NOMO-1 treated with DMSO at 0.1 percent for 48 hours (cell line): ENCODE results near the gene SLCO4A1.

ENCODE experiments used
- DNase-seq: peaks from one replicate; lab custom pipeline; 2025; ENCODE audit not compliant: unreplicated experiment; lab: John Stamatoyannopoulos, UW

Gene SLCO4A1

DNA sequence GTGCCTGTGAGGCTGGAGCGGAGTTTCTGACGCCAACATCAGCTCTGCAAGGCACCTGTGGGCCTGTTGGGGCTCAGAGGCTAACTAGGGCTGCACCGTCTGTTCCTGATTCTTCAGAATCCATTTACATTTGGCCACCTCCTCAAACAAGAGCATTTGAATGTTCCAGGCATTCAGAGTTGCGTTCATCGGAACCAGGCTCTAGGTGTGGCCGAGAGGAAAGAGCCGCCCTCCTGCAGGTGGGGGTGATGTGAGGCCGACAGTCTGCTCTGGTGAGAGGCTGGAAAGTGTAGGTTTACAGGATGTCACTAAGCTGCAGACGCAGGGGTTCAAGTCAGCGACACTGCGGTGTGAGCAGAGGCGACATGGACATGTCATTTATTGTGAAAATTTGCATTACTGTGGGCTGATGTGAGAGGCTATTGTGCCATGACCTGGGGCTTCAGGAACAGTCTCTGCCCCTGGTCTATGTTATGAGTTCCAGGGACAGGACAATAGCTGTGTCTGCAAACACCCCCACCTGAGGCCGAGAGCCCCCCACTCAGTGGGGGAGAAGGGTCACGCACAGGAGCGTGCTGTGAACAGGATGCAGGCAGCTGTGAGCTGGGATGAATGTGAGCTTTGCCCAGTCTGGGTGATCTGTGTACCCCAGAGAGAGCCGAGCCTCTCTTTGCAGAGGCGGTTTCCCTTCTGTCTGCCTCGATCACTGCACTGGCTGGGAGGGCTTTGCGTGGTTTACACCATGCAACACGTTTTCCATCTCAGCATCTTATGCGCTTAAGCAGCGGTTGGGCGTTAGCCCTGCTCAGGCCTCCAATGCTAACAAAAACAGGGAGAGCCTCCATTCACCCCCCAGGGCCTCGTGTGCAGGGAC, 21.1 kb downstream of the SLCO4A1 start:
- DNase-seq, result no peak

DNA sequence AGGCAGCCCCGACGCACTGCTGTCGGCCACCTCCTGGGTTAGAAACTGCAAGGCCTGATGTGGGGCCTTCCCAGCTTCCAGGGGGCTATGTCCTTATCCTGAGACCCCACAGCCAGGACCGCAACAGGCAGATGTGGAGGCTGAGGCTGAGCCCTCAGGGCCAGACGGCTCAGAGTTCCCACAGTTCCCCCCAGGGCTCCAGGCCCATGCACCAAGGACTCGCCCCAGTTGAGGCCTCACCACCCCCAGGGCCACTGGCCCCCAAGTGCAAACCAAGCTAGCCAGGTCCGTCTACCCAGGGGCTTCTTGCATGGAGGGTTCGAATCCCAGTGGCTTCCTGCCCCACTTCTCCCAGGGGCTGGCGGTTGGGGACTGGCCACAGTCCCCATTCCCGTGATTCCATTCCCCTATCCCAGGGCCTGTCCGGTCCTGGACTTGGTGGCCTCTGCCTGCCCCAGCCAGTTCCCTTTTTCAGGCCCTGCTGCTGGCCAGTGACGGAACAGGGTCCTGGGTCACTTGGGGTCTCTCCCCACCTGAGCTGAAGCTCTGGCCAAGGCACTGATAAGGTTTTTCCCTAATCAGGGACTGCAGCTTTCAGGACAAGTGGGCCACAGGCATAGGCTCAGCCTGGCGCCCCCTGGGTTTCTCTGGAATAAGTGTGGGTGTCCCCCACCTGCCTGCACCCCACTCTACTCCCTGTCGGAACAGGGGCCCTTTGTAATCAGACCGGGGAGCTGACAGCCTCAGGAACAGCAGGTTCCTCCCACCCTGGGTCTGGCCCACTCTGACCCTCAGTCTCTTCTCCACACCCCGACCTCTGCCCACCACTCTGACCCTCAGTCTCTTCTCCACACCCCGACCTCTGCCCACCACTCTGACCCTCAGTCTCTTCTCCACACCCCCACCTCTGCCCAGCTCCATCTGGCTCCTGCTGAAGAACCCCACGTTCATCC, 22.0 kb downstream of the SLCO4A1 start:
- DNase-seq, result no peak

DNA sequence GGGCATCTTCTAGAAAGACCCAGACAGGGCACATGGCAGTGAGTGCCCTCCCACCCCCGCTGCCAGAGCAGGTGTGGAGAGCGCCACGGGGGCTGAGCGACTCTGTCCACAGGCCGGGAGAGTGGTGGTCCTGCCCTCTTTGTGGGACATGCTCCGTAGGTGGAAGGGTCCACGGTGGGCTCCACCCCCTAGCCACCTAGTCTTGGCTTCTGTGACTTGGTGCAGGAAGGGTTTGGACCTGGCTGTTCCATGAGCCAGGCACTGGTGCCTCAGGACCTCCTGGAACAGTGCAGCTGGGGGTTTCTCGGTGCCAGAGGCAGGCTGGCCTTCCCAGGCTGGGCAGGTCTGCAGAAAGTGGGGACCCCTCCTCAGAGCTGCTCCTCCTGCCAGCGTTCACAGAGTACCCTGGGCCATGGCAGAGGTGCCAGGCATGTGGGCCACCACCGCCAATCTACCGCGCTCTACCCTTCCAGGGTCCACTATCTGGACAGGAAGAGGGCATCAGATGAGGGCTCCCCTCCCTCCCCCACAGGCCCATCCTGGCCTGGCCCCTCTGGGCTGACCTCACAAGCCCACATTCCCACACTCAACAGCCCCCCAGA, 23.0 kb downstream of the SLCO4A1 start:
- no peak for DNase-seq

DNA sequence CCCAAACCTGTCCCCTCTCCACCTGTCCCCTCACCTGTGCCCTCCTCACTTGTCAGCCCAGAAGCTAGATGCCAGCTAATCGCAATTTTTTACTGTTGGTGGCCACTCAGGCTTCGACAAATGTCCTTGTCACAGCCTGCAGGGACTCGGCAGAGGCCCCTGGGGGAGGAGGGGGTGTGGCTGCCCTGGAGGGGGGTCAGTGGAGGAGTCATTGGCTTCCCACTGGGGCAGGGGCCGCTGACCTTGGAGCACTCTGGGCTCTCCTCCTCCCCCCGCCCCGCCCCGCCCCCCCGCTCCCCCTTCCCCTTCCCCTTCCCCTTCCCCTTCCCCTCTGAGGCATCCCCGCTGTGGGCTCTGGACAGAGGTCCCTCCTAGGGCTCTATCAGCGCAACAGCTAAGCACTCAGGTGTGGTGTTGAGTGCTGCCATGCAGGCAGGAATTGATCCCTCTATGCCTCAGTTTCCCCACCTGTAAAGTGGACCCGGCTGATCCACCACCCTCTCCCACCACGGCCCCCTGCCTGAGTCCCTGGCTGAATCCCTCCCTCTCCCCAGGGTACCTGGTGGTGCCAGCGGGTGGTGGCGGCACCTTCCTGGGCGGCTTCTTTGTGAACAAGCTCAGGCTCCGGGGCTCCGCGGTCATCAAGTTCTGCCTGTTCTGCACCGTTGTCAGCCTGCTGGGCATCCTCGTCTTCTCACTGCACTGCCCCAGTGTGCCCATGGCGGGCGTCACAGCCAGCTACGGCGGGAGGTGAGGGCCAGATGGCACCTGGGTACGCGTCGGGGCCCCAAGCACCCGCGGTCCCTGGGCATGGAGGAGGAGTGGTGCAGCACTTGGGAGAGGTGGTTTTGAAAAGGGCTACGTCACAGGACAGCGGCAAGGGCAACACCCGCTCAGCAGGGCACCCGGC, 23.8 kb downstream of the SLCO4A1 start:
- no peak for DNase-seq

DNA sequence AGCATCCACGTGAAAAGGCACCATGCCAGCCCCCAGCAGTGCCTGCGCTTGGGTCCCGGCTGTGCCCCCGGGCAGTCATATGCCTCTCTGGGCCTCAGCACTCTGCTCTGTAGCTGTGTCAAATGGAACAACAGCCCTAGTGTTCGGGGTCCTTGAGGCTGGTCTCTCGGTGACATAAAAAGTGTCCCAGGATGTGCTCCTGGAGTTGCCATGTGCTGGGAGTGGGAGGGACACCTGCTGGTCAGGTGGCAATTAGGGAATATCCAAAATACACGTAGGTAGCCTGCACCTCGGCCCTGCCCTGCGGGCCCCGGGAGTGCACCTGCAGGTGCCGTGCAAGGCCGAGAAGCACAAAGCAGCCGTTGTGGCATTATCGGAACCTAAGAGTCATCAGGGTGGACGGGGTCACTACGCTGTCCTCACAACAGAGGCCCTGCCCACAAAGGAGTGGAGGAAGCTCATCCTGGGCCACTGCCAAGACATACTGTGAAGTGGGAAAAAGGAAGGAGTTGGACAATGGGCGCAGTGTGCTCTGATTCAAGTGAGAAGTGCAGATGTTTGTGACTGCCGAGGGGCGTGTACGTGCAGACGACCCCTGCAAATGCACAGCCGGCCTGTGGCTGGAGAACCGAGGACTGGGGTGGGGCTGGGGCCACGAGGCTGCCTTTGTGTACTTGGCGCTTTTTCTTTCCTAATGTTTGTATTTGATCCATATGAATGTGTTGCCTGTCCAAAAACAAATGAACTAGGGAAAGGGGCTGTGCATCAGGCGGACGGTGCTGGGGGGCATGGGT, 24.6 kb downstream of the SLCO4A1 start:
- no peak for DNase-seq

DNA sequence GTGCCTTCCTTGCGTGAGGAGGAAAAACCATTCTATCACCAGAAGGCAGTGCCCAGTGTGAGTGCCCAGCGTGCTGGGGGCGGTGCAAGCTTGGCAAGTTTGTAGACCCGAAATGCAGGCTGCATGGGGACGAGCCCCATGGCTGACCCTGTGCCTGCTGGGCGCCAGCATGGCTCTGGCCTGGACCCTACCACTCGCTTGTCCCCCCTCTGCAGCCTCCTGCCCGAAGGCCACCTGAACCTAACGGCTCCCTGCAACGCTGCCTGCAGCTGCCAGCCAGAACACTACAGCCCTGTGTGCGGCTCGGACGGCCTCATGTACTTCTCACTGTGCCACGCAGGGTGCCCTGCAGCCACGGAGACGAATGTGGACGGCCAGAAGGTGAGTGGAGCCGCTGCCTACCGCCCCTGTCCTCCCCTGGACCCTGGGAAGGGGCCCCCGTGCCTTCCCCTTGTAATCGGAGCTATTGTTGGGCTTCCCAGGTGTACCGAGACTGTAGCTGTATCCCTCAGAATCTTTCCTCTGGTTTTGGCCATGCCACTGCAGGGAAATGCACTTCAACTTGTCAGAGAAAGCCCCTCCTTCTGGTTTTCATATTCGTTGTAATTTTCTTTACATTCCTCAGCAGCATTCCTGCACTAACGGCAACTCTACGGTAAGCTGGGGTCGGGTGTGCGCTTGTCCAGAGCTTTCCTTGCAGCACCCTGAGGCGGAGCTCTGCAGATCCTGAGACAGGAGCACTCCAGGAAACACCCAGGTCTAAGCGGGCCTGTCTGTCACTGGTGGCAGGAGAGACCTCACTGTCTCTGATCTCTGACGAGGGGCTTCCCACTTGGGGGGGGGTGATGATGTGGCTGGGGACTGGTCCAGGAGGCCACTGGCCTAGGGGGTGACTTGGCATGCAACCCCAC, 25.5 kb downstream of the SLCO4A1 start:
- DNase-seq, result no peak

DNA sequence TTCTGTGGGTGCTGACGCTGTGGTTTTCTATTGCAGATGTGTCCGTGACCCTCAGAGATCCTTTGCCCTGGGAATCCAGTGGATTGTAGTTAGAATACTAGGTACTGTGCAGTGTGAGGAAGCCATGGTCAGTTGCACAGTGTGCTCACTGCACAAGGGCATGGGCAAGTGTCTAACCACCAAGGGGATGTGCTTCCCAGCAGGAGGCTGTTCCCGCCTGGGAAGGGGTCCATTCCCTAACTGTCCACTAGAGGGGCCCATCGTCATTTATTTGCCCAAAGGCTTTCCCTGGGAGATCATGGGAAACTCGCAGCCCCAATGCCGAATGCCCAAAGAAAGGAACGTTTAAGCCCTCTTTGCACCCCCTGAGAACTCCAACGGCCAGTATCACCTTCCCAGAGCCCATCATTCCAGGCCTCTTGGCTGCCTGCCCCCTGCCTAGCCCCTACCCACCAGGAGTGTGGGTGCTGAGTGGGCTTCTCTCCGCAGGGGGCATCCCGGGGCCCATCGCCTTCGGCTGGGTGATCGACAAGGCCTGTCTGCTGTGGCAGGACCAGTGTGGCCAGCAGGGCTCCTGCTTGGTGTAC, 26.2 kb downstream of the SLCO4A1 start:
- DNase-seq, result peak; percentile 24

DNA sequence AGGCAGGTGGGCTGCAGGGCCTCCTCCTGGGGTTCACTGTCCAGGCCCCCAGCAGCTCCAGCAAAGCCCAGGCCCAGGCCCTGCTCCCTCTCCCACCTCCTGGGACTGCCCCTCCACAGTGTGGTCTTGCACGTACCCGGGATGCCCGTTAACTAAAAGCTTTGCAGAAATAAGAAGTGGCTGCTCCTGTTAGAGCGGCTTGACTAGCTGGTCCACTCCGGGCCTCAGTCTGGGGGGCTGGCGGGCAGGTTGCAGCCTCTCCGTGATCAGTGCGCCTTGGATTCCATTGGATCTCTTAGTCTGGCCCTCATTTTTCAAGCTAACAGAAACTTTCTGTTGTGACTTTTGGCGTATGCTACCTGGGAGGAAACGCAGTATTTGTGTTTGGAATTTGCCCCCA, 26.9 kb downstream of the SLCO4A1 start:
- no peak for DNase-seq

DNA sequence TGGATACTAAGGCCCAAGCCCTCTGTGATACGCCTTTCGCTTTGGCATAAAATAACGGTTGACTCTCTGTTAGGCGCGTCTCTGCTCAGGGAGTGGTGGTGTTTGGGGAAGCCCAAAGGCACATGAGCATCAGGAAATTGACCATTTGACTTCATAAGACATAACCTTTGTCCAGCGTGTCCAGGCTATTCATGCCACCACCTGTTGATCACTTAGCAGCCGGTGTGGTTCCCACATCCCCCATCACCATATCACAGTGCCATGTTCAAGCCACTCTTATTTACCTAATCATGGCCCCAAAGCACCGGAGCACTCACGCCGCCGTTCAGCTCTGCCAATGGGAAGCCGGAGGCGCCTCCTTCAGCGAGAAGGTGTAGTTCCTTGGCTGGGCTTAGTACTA, 27.9 kb downstream of the SLCO4A1 start:
- no peak for DNase-seq

DNA sequence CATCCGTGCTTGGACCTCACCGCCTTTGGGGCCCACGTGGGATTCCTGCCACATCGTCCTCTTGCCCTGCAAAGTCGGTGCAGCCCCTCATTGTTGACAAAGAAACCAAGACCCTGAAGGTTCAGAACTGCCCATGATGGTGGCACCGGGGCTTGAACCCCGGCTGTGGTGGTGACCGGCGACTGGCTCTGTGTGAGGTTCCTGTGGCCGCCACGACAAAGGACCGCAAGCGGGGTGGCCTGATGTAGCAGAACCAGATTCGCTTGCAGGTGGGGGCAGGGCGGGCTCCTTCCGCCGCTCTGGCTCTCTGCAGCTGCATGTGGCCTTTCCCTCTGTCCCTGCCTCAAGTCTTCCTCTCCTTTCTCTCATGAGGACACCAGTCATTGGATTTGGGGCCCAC, 28.7 kb downstream of the SLCO4A1 start:
- no peak for DNase-seq

DNA sequence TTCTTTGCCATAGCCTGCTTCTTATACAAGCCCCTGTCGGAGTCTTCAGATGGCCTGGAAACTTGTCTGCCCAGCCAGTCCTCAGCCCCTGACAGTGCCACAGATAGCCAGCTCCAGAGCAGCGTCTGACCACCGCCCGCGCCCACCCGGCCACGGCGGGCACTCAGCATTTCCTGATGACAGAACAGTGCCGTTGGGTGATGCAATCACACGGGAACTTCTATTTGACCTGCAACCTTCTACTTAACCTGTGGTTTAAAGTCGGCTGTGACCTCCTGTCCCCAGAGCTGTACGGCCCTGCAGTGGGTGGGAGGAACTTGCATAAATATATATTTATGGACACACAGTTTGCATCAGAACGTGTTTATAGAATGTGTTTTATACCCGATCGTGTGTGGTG, 29.5 kb downstream of the SLCO4A1 start:
- peak; percentile 84 for DNase-seq

DNA sequence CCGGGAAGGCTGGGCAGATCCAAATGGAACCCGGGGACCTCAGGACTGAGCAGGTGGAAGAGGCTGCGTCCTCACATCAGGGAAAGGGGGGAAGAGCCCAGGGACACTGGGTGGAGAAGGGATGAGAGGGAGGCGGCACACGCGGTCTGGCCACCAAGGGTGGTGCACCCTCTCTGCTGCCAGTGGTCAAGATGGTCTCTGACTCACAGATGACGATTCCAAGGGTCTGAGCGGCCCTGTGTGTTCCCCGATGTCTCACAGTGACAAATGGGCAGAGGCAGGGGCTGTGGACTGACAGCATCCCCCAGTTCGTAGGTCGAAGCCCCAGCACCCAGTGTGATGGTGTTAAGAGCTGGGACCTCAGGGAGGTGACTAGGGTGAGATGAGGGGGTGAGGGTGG, 32.1 kb downstream of the SLCO4A1 start:
- DNase-seq, result no peak

DNA sequence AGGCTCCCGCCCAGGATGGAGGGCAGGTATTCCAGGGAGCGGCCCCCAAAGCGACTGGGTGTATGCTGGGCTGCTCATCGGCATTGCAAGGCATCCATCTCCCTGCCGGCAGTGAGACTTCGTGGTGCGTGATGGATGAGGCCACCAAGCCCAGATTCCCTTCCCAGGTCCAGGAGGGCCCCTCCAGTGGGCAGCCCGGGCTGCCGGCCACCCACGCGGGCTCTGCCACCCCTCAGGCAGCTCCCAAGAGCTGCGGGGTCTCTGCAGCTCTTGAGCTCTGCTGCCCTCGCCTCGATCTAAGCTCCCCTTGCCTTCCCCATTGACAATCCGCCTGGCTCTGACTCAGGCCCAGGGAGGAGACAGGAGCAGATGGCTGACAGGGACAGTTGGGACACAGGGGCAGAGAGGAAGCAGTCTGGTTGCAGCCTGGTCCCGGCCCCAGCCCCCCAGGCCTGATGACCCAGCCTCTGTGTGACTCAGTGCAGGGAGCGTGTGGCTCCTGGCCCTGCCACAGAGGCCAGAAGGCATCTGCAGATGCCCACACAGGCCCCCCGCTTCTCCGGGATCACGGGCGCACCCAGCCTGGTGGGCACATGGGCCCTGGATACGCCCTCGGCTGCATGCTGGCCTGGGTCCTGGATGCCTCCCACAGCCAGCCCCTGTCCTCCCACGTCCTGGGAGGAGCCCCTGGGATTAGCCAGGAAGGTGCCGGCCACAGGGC, 33.0 kb downstream of the SLCO4A1 start:
- DNase-seq, result peak; percentile 86

DNA sequence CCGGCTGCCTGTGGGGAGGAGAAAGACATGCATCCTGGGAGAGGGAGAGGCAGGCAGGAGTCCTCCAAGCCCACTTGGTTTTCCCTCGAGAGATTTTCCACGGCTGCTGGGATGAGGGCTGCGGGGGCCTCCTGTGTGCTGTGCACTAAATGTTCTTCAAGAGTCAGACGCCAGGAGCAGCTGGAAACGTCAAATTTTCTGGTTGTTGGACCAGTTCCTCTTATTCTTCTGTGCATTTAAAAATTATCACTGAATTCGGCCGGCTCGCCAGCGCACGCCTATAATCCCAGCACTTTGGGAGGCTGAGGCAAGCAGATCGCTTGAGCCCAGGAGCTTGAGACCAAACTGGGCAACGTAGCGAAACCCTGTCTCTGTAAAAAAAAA, 33.6 kb downstream of the SLCO4A1 start:
- DNase-seq, result peak; percentile 21

DNA sequence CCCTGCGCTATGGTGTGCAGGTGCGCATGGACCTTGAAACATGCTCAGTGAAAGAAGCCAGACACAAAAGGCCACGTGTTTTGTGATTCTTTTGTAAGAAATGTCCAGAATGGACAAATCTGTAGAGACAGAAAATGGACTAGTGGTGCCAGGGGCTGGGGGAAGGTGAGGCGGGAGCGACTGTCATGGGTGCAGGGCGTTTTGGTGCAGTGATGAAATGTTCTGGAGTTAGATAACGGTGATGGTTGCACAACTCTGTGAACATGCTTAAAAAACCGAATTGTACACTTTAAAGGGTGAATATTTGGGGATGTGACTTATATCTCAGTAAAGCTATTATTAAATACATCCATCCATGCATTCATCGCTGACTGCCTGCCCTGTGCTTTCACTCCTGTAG, 34.7 kb downstream of the SLCO4A1 start:
- DNase-seq, result peak; percentile 3

DNA sequence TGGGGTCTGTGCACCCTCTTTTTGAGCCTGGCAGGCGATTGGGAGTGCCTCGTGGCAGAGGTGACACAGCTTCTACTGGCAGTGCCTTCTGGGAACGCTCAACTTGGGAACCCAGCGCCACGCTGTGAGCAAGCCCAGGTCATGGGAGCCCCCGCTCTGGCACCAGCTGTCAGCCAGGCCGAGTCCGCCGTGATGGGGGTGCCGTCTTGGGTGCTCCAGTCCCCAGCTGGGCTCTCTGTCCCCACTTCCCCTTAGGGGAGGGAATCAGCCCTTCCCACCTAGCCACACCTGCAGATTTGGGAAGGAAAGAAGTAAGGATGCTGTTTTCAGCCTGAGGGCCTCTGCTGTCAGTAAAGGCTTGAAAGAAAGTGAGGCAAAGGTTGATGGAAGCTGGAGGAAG, 35.4 kb downstream of the SLCO4A1 start:
- no peak for DNase-seq

DNA sequence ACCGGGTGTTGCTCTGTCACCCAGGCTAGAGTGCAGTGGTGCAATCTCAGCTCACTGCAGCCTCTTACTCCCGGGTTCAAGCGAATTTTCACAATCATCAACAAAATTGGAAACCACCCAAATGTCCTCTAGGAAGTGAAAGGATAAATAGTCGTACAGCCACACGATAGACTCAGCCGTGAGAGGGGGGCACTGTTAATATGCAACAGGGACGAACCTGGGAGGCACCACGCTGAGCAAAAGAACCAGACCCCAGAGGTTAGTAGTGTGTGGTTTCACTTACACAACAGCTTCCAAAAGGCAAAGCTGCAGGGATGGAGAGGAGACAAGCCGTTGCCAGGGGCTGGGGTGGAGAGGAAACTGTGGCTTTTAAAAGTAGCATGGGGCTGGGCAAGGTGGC, 36.2 kb downstream of the SLCO4A1 start:
- DNase-seq, result peak; percentile 84
